B cell (primary cell): ENCODE data around the gene ZBTB21. TPM values are rescaled to one million over a fixed set of nuclear protein-coding genes. Genes with fewer than 3 reads are reported as not detected.

Source experiments
- ATAC-seq: fragments of 200-7000 bp; cut with Tn5 transposase; one replicate; pipeline ENCODE4 v1.10.0; 2021; ENCODE audit warnings: low read depth, mild to moderate bottlenecking, moderate number of reproducible peaks, moderate library complexity
- CTCF ChIA-PET: fragments of 350-600 bp; sonication (Branson Sonifier 250); formaldehyde crosslinking; loops from one replicate; lab custom pipeline; 2021; ENCODE audit warnings: antibody characterized with exemption, inconsistent platforms; lab: Charles Lee
- POLR2A ChIA-PET: fragments of 350-600 bp; sonication (Branson Sonifier 250); formaldehyde crosslinking; loops from one replicate; lab custom pipeline; 2021; ENCODE audit warnings: antibody characterized with exemption; lab: Charles Lee
- DNase-seq: peaks from one replicate; pipeline ENCODE4 v3.0.0; 2013
- H2AFZ ChIP-seq: 2 replicates; pipeline ENCODE4 v1.6.1; 2012; ENCODE audit warnings: mild to moderate bottlenecking, low read depth, low read length; ENCODE audit not compliant: insufficient read depth, poor library complexity, severe bottlenecking
- H3K27ac ChIP-seq, 2 donors: 1 replicate in 1 of 2; 2 replicates in 1 of 2; pipeline ENCODE4 v1.5.1; 2012 to 2013; ENCODE audit warnings: low read length in 2 of 2, mild to moderate bottlenecking in 2 of 2, moderate library complexity in 1 of 2
- H3K27me3 ChIP-seq, 4 experiments: fragments of 200-600 bp in 1 of 4; sonication (generic) in 1 of 4; replicated peaks in 1 of 4; 1 replicate in 2 of 4; 2 replicates in 2 of 4; pipeline versions ENCODE4 v1.6.1 to v1.7.0; 2013 to 2016; ENCODE audit warnings: low read length in 3 of 4, mild to moderate bottlenecking in 2 of 4, mixed read lengths in 1 of 4, moderate library complexity in 1 of 4; ENCODE audit not compliant: insufficient read depth in 4 of 4, control insufficient read depth in 3 of 4; ENCODE audit errors: control extremely low read depth in 1 of 4
- H3K36me3 ChIP-seq, 2 experiments: replicated peaks in 1 of 2; 1 replicate in 1 of 2; 2 replicates in 1 of 2; pipeline versions ENCODE4 v1.6.1 to v1.7.1; 2013; ENCODE audit warnings: low read length in 1 of 2; ENCODE audit not compliant: insufficient read depth in 2 of 2, control insufficient read depth in 1 of 2; ENCODE audit errors: control extremely low read depth in 1 of 2, extremely low read depth in 1 of 2
- H3K4me1 ChIP-seq, 2 donors: fragments of 200-600 bp in 1 of 2; sonication (generic) in 1 of 2; 1 replicate in 1 of 2; 2 replicates in 1 of 2; pipeline versions ENCODE4 v1.5.1 to v1.6.1; 2013 to 2017; ENCODE audit warnings: low read length in 2 of 2; ENCODE audit not compliant: control insufficient read depth in 2 of 2, insufficient read depth in 2 of 2
- H3K4me2 ChIP-seq: replicated peaks from 2 replicates; pipeline ENCODE3; 2012; ENCODE audit warnings: mild to moderate bottlenecking, low read depth, low read length; ENCODE audit not compliant: poor library complexity, severe bottlenecking
- H3K4me3 ChIP-seq, 5 experiments: fragments of 200-600 bp in 1 of 5; sonication (generic) in 1 of 5; 1 replicate in 3 of 5; 2 replicates in 2 of 5; pipeline versions ENCODE4 v1.5.1 to v1.7.0; 2011 to 2016; ENCODE audit warnings: low read length in 4 of 5, mild to moderate bottlenecking in 4 of 5, low read depth in 2 of 5, control low read depth in 1 of 5, moderate library complexity in 1 of 5; ENCODE audit not compliant: insufficient read depth in 1 of 5; ENCODE audit errors: control extremely low read depth in 1 of 5, extremely low read depth in 1 of 5
- H3K79me2 ChIP-seq: fragments of 200-600 bp; sonication (generic); one replicate; pipeline ENCODE4 v1.6.0; 2016; ENCODE audit warnings: low read length; ENCODE audit not compliant: control insufficient read depth, insufficient read depth
- H3K9ac ChIP-seq: fragments of 200-600 bp; sonication (generic); 2 replicates; pipeline ENCODE4 v1.6.1; 2017; ENCODE audit warnings: mild to moderate bottlenecking, low read length, moderate library complexity
- H3K9me3 ChIP-seq, 3 donors: one replicate each; pipeline versions ENCODE4 v1.6.1 to v1.7.1; 2013; ENCODE audit warnings: low read length in 2 of 3; ENCODE audit not compliant: control insufficient read depth in 2 of 3, insufficient read depth in 1 of 3; ENCODE audit errors: control extremely low read depth in 1 of 3
- H4K20me1 ChIP-seq: 2 replicates; pipeline ENCODE4 v1.6.0; 2012; ENCODE audit warnings: mild to moderate bottlenecking, low read length; ENCODE audit not compliant: insufficient read depth, control insufficient read depth, poor library complexity, severe bottlenecking
- H3K27ac Mint-ChIP-seq: one replicate; pipeline ENCODE4 v1.8.0; 2021; ENCODE audit warnings: mixed read lengths
- H3K27me3 Mint-ChIP-seq: one replicate; pipeline ENCODE4 v1.8.0; 2021; ENCODE audit warnings: mixed read lengths
- H3K4me1 Mint-ChIP-seq: one replicate; pipeline ENCODE4 v1.8.0; 2021; ENCODE audit warnings: mixed read lengths
- H3K4me3 Mint-ChIP-seq: one replicate; pipeline ENCODE4 v1.8.0; 2021; ENCODE audit warnings: mixed read lengths
- H3K9me3 Mint-ChIP-seq: one replicate; pipeline ENCODE4 v1.8.0; 2022; ENCODE audit warnings: mixed read lengths; ENCODE audit not compliant: insufficient read depth
- CTCF ChIP-seq: fragments of 200-600 bp; IDR thresholded peaks from one replicate; pipeline ENCODE4 v1.8.0; 2022; ENCODE audit warnings: antibody characterized with exemption, mild to moderate bottlenecking
- EZH2 ChIP-seq: IDR thresholded peaks from 2 replicates; pipeline ENCODE4 v1.6.1; 2012; ENCODE audit warnings: borderline replicate concordance, low read depth, mild to moderate bottlenecking, moderate library complexity, low read length; ENCODE audit not compliant: insufficient read depth, poor library complexity, severe bottlenecking
- WGBS: methylation state at CpG from one replicate; pipeline ENCODE4 v1.1.5; 2013; ENCODE audit warnings: missing lambda C conversion rate; ENCODE audit not compliant: insufficient coverage; 5-methylcytosine and 5-hydroxymethylcytosine counted together
- intact Hi-C: fragments of 100-400 bp; cut with micrococcal nuclease; formaldehyde crosslinking; loops from one replicate; pipeline ENCODE4 v1.10.0; 2022
- polyA plus RNA-seq: library from polyadenylated mRNA; depleted of rRNA; stranded (reverse); fragments of >200 nt; gene quantifications from 2 replicates; pipeline ENCODE4 v1.2.3, GENCODE V29; 2012
- total RNA-seq, 2 donors: library from RNA; stranded (reverse); fragments of 120-200 nt in 1 of 2; gene quantifications; 1 replicate in 1 of 2; 2 replicates in 1 of 2; pipeline versions ENCODE4 v1.2.3 to v1.2.4, GENCODE V29; 2013 to 2022

The ZBTB21 gene
- total and polyA plus RNA-seq, 2 donors (not counting 1 experiment from before 2014, with no cell fraction given), result 12.4 to 40.1 TPM

DNA sequence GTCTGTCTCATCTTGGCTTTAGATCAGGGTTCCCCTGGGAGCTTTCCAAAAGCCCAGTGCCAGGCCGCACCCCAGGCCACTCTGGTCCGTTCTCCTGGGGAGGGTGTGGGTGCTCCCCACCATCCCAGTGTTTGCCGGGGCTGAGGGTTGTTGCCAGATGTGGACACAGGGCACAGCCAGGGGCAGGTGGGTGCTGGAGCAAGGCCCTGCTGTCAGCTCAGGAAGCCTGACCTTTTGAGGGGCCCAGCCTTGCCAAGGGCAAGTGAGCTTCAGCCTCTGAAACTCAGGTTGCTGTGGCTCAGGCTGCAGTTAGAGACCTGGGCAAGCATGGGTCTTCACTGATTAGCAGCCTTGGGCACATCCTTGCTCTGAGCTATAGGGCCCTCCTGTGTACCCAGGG, 22.8 kb upstream of the ZBTB21 start:
- Histone ChIP-seq H3K4me3 (no peak overlapping the region), H3K79me2 (no peaks in the 10 kb centered on the region), H2AFZ (no peak overlapping the region), H3K27ac (no peak overlapping the region), H4K20me1 (no peaks in the 10 kb centered on the region), H3K27me3 (peaks cover 0 to 3% (median under 1%) of the 10 kb centered on the region in 4 experiments), H3K9me3 (no peaks in the 10 kb centered on the region), H3K4me1 (peaks cover 0 to 5% of the 10 kb centered on the region in 2 donors), H3K4me2 (no peak overlapping the region), H3K9ac (no peak overlapping the region), H3K36me3 (no peaks in the 10 kb centered on the region)
- H3K9me3 Mint-ChIP-seq, result no peaks in the 10 kb centered on the region
- H3K4me1 Mint-ChIP-seq, result peaks cover 10% of the 10 kb centered on the region
- H3K27ac Mint-ChIP-seq, result no peak overlapping the region
- 97% methylated on average over 3 of the region's 3 CpGs for WGBS
- TF ChIP-seq CTCF, result no peak
- TF ChIP-seq EZH2, result no peak
- DNase-seq (no peak), ATAC-seq (no peak)
- CTCF ChIA-PET, result interaction anchor here (1.4 kb wide), 1 partner anchor 85 kb away, joined by 5 read pairs; no protein-coding TSS in a partner anchor
- intact Hi-C loops, result no loop called here
- no peak overlapping the region for H3K4me3 Mint-ChIP-seq
- POLR2A ChIA-PET, result no interaction called here
- H3K27me3 Mint-ChIP-seq, result peaks cover 8% of the 10 kb centered on the region

DNA sequence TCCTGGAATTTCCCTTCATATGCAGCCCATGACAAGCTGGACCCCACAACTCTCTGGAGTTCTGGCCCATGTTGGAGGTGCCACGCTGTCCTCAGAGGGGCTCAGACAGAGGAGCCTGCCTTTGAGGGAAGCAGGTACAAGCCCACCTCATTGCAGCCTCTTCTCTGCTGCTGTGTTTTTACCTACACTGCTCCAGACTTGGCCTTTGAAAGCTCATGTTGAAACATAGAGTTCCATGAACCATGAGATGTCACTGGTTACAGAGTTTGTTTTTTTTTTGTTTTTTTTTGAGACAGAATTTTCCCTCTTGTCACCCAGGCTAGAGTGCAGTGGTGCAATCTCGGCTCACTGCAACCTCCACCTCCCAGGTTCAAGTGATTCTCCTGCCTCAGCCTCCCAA, 22.1 kb upstream of the ZBTB21 start:
- DNase-seq (no peak), ATAC-seq (no peak)
- peaks cover 0 to 3% (median under 1%) of the 10 kb centered on the region in 4 experiments for H3K27me3 ChIP-seq
- no peaks in the 10 kb centered on the region for H3K79me2 ChIP-seq
- no peaks in the 10 kb centered on the region for H3K9me3 ChIP-seq
- H3K4me2 ChIP-seq, result no peak overlapping the region
- H3K27me3 Mint-ChIP-seq, result peaks cover 8% of the 10 kb centered on the region
- TF ChIP-seq CTCF (no peak), EZH2 (no peak)
- no peaks in the 10 kb centered on the region for H4K20me1 ChIP-seq
- H3K4me1 Mint-ChIP-seq, result peaks cover 9% of the 10 kb centered on the region
- no peak overlapping the region for H3K4me3 ChIP-seq
- ChIA-PET CTCF (interaction anchor here (0.8 to 1.4 kb wide), 3 partner anchors 14 to 85 kb away, joined by 3 to 5 read pairs (median 3); no protein-coding TSS in a partner anchor), POLR2A (no interaction called here)
- intact Hi-C loops, result no loop called here
- H3K27ac ChIP-seq, result no peak overlapping the region
- no peaks in the 10 kb centered on the region for H3K9me3 Mint-ChIP-seq
- 88% methylated on average over 1 of the region's 2 CpGs for WGBS
- no peak overlapping the region for H3K4me3 Mint-ChIP-seq
- H3K9ac ChIP-seq, result no peak overlapping the region
- H3K4me1 ChIP-seq, result no peaks in the 10 kb centered on the region
- H3K36me3 ChIP-seq, result no peaks in the 10 kb centered on the region
- H2AFZ ChIP-seq, result no peak overlapping the region
- no peak overlapping the region for H3K27ac Mint-ChIP-seq
